Stimulated activated CD8-positive, alpha-beta memory T cell treated with anti-CD3 and anti-CD28 coated beads, Interleukin-12 subunit alpha, Interleukin-12 subunit beta, amount 100 ng/mL, for 1 hour (primary cell): ENCODE data around the gene PHF2.

Experiments
- DNase-seq: peaks from one replicate; pipeline ENCODE4 v3.0.0-alpha.2; 2020; ENCODE audit warnings: low read depth

The PHF2 gene

DNA sequence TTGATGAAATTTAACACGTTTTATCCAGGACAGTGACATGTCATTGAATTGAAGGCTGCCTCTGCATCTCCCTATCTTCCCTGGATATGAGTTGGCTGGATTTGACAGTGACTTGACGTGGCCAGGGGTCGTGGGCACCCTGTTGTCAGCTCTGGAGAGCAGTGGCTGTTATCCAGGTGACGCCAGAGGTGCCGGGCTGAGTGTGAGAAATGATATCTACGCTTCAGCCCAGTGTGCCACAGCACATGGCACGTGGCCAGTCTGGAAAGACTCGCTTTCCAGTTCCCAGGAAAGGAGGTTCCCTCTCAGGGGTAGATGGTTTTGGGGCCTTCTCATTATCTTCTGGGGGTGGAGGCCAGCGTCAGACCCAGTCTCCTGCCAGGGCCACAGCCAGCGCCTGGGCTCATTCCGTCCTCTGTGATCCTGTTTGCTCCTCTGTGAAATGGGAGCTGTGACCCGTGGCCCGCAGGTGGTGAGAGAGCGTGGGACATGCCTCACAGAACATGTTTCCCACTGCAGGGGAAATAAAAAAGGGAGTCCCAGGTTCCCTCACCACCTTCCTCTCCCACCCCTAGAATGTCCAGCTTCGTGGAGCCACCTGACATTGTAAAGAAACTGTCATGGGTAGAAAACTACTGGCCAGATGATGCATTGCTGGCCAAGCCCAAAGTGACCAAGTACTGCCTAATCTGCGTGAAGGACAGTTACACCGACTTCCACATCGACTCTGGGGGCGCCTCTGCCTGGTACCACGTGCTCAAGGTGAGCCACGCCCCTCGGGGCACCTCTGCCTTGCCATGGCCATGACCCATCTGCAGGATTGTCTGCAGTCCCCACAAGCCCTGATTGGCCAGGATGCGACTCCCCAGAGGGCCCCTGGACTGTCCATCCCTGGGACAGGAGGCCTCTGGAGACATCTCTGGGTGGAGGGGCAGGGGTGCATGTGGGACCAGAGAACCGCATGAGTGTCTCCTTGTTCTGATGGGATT lies 76.5 kb downstream of the PHF2 start:
- no peak for DNase-seq

- no peak for DNase-seq
Observed at GRCh38 chr9:93653760-93654159, 77.4 kb downstream of the PHF2 start.

DNA sequence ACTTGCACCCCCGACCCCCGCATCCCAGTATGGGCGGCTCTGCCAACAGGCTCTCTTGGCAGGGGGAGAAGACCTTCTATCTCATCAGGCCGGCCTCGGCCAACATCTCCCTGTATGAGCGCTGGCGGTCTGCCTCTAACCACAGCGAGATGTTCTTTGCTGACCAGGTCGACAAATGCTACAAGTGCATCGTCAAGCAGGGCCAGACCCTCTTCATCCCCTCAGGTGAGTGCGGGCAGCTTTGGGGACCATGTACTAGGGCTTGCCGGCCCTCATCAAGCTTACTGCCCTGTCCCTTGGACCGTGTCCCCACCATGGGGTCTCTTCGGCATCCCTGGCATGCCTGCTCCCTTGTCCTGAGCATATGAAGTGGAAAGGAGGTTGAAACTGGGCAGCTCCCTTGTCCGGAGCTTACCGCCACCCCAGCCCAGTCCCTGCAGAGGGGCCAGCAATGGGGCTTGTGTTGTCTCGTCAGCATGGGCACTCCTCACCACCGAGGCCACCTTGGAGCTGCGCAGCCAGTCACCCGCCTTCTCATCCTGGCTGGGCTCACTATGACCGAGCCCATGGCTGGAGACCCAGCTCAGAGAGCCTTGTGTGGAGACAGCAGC lies 78.1 kb downstream of the PHF2 start:
- DNase-seq: no peak

GRCh38 chr9:93655621-93656425 lies 79.4 kb downstream of the PHF2 start:
- no peak for DNase-seq

GRCh38 chr9:93656426-93657239 lies 80.2 kb downstream of the PHF2 start:
- DNase-seq: no peak

- DNase-seq: no peak
Observed at GRCh38 chr9:93657331-93658111, 81.1 kb downstream of the PHF2 start.

DNA sequence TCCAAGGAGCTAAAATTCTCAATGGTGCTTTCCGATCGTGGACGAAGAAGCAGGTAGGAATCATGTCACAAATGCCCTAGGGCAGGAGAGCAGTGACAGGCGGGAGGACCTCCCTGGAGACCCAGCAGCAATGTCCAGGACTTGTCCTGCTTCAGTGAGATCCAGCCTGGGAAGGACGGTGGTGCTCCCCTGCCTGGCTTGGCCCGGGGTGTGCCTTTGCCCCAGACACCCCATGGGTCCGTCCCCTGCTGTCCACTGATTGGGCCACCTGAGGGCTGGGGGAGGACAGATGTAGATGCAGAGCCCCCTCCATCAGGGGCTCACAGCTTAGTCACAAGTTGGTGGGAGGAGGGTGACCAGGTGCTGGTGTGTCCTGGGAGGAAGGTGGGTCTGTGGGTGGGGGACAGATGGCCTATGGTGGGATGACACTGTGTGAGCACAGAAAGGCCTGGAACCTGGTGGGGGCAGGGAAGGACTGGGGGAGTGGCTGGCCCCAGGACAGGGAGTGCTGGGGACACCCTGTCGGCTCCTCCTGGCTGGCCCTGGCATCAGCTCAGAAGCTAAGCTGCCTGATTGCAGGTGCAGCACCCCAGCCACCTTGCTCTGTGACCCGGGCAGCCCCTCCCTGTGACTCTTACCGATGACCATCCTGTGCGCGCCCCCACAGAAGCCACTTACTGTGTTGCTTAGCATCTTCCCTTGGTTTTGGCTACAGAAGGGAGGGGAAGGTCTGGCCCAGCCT lies 82.0 kb downstream of the PHF2 start:
- no peak for DNase-seq

GRCh38 chr9:93659044-93659836 lies 82.9 kb downstream of the PHF2 start:
- no peak for DNase-seq

DNA sequence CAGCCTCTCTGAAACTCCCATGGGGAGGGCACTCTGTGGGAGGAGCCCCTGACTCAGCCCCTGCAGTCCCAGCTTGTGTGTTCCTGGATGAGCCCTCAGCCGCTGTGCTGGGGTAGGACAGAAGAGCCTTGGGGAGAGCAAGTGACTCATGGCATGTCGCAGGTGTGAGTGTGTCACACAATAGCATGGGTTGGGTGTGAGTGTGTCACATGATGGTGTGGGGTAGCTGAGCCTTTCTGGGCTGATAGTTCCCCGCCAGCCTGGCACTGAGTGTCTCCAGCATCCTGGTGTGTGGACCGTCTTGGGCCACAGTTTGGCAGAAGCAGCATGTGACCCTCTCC lies 83.4 kb downstream of the PHF2 start:
- no peak for DNase-seq

GRCh38 chr9:93660352-93661046 lies 84.1 kb downstream of the PHF2 start:
- no peak for DNase-seq

DNA sequence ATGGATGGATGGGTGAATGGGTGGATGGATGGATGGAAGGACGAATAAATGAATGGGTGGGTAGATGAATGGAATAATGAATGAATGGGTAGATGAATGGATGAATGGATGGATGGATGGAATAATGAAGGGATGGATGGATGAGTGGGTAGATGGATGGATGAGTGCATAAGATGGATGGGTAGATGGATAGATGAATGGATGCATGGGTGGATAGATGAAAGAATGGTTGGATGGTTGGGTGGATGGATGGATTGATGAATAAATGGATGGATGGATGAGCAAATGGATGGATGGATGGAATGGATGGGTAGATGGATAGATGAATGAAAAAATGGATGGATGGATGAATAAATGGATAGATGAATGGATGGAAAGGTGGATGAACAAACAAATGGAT lies 85.2 kb downstream of the PHF2 start:
- DNase-seq: no peak

DNA sequence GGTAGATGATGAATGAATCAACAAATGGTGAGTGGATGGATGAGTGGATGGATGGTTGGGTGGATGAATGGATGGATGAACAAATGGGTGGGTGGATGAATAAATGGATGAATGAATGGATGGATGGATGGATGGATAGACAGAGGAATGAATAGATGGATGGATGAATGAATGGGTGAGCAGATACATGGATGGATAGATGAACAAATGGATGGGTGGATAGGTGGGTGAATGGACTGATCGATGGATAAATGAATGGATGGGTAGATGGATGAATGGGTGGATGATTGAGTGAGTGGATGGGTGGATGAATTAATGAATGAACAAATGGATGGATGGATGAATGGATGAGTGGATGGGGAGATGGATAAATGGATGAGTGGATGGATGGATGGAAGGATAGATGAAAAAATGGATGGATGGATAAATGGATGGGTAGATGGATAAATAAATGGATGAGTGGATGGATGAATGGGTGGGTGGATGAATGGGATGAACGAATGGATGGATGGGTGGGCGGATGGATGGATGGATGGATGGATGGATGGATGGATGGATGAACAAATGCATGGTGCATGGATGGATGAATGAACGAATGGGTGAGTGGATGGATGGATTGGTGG lies 85.7 kb downstream of the PHF2 start:
- DNase-seq: no peak

DNA sequence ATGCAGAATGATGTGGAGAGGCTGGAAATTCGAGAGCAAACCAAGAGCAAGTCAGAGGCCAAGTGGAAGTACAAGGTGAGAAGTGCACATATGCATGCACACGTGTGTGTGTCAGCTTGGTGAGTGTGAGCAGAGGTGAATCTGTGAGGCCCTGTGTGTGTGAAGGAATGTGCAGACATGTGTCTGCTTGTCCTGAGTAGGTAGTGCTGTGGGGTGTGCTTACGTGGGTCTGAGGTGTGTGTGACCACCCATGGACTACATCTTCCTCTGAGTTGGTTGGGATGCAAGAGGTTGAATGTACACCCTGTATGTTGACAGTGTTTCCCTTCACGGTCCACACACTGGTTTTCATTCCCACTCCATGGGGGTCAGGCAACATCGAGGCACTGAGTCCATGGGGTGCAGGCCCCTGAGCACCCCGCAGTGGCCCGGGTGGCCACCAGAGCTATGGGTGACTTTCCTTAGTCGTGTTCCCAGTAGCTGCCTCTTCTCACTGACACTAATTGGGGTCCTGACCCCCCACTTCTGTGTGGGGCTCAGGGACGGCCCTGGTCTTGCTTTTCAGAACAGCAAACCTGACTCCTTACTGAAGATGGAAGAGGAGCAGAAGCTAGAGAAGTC lies 86.7 kb downstream of the PHF2 start:
- DNase-seq: no peak

- no peak for DNase-seq
Observed at GRCh38 chr9:93663877-93664548, 87.6 kb downstream of the PHF2 start.

- DNase-seq: no peak
Observed at GRCh38 chr9:93664549-93665120, 88.3 kb downstream of the PHF2 start.

DNA sequence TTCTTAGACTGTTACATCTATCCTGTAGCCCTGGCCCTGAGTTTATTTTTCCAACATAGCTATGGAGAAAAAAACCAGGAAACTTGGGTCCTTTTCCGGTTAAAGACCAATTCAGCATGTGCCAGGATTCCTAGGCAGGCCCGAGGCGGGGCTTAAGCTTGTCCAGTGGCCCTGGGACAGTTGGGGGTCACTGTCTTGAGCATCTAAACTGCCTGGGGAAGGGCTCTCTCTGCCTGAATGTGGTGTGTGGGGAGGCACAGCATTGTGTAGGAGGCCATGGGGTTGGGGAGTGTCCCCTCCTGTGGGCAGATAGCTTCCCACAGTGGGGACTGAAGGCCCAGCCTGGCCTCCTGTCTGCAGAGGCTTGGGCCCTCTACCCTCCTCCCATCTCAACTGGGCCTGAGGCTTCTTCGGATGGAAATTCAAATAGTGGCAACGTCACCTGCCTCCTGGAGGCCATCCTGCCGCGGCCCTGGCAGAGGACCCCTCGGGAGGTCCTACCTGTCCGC lies 88.8 kb downstream of the PHF2 start:
- DNase-seq: no peak
